C1 segment of cervical spinal cord (tissue), 14 donors: ENCODE measurements around the gene TOX3.

ENCODE experiments used
- DNase-seq, 14 donors: peaks; one replicate each; lab custom pipeline; 2025; lab: John Stamatoyannopoulos, UW

TOX3 gene

DNA sequence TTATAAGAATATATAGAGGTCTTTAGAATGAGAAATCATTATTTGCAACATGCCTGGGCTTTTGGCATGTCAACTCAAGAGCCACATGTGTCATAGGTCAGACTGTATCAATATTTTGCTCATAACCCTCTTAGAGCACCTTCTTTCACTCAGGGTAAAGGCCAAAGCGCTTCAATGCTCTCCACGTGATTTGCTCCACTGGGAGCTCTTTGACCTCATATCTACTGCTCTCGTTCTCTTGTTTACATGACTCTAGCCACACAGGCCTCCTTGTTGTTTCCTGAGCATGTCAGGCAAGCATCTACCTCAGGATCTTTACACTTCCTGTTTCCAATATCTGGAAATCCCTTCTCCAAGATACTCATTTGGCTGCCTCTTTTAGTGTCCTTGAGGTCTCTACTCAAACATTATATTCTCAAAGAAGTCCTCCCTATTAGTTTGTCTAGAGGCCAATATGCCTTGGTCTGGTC is 148.4 kb downstream of the TOX3 start:
- no peak for DNase-seq

DNA sequence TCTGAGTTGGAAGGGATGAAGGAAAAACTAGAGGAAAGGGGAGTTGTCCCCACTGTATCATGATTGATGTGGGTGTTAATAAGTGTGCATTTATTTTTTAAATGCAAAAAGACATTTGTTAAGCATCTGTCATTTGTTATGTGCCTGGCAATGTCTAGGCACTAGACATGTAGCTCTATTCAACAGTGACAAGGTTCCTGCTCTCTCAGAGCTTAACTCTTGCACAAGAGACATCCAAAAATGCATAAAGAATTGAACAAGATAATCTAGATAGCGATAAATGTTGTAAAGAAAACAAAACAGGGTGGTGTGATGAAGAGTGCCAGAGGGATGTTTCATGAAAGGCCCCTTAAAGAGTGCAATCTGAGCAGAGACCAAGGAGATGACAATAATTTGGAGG is 148.9 kb downstream of the TOX3 start:
- no peak for DNase-seq

DNA sequence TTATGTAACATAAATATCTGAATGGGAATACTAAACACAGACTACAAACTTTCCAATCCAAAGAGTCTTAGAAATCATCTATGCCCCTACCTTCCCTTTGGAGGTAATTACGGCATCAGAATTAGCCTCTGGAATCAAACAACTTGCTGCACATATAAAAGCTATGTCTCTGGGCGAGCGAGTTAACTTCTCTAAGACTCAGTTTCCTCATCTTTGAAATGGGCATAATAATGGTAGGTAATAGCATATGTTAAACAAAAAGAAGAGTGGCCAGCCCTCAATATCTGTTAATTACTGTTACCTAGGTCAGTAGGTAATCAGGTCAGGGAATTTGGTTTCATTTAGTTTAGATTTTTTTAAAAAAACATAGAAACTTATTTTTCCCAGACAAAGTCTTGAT is 153.5 kb downstream of the TOX3 start:
- no peak for DNase-seq

DNA sequence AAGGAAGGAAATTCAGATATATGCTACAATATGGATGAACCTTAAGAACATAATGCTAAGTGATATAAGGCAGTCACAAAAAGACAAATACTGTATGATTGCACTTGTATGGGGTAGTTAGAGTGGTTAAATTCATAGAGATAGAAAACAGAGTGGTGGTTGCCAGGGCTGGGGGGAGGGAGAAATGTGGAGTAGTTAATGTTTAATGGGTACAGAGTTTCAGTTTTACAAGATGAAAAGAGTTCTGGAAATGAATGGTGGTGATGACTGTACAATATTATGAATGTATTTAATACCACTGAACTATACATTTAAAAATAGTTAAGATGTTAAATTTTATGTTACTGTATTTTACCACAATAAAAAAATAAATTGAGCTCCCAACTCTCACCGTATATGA is 157.9 kb downstream of the TOX3 start:
- no peak for DNase-seq
